Endodermal cell (in vitro differentiated cells): Measurements from ENCODE around the gene GOLM1. TPM values are rescaled to one million over a fixed set of nuclear protein-coding genes. Genes with fewer than 3 reads are reported as not detected.

Experiments
- DNase-seq: peaks from one replicate; pipeline ENCODE4 v3.0.0-alpha.2; 2017
- H3K27ac ChIP-seq: 2 replicates; pipeline ENCODE4 v1.5.1; 2013; ENCODE audit warnings: mild to moderate bottlenecking, low read depth, low read length, moderate library complexity
- H3K27me3 ChIP-seq: 2 replicates; pipeline ENCODE4 v1.6.1; 2013; ENCODE audit warnings: mild to moderate bottlenecking, low read length, moderate library complexity; ENCODE audit not compliant: insufficient read depth, control insufficient read depth, poor library complexity, severe bottlenecking
- H3K36me3 ChIP-seq: 2 replicates; pipeline ENCODE4 v1.7.0; 2013; ENCODE audit warnings: mild to moderate bottlenecking, low read length, moderate library complexity; ENCODE audit not compliant: control insufficient read depth, insufficient read depth
- H3K4me1 ChIP-seq: one replicate; pipeline ENCODE4 v1.7.0; 2013; ENCODE audit warnings: low read length; ENCODE audit not compliant: control insufficient read depth, insufficient read depth
- H3K4me3 ChIP-seq: 2 replicates; pipeline ENCODE4 v1.5.1; 2013; ENCODE audit warnings: mild to moderate bottlenecking, low read length, moderate library complexity
- H3K9ac ChIP-seq: 2 replicates; pipeline ENCODE4 v1.6.1; 2013; ENCODE audit warnings: mild to moderate bottlenecking, low read length, moderate library complexity; ENCODE audit not compliant: poor library complexity, severe bottlenecking; ENCODE audit errors: extremely low read depth
- H3K9me3 ChIP-seq: 2 replicates; pipeline ENCODE4 v1.6.1; 2013; ENCODE audit warnings: mild to moderate bottlenecking, low read length, moderate library complexity; ENCODE audit not compliant: control insufficient read depth
- H3K27ac Mint-ChIP-seq: 2 replicates; pipeline ENCODE4 v1.8.0; 2020; ENCODE audit warnings: mixed read lengths
- H3K27me3 Mint-ChIP-seq: 2 replicates; pipeline ENCODE4 v1.8.0; 2021; ENCODE audit warnings: mild to moderate bottlenecking, mixed read lengths; ENCODE audit not compliant: insufficient read depth
- H3K36me3 Mint-ChIP-seq: 2 replicates; pipeline ENCODE4 v1.8.0; 2020; ENCODE audit warnings: low read depth, mixed read lengths
- H3K4me1 Mint-ChIP-seq: 2 replicates; pipeline ENCODE4 v1.8.0; 2020; ENCODE audit warnings: mixed read lengths
- H3K4me3 Mint-ChIP-seq: 2 replicates; pipeline ENCODE4 v1.8.0; 2020; ENCODE audit warnings: mild to moderate bottlenecking, moderate library complexity, mixed read lengths
- H3K9me3 Mint-ChIP-seq: 2 replicates; pipeline ENCODE4 v1.8.0; 2020; ENCODE audit warnings: mild to moderate bottlenecking, mixed read lengths
- CTCF ChIP-seq: fragments of 200-600 bp; sonication (generic); conservative IDR thresholded peaks from 2 replicates; pipeline ENCODE4 v1.5.0; 2021; ENCODE audit warnings: antibody characterized with exemption, mild to moderate bottlenecking
- WGBS, 2 experiments: methylation state at CpG; one replicate each; pipeline versions ENCODE4 v1.1.5 to v1.1.7; 2013; ENCODE audit warnings: missing lambda C conversion rate in 2 of 2, mixed read lengths in 1 of 2; ENCODE audit not compliant: insufficient coverage in 1 of 2, insufficient read length in 1 of 2; 5-methylcytosine and 5-hydroxymethylcytosine counted together
- total RNA-seq, 2 donors: library from RNA; stranded (reverse); fragmentation: NEBNext Ultra II Directional in 1 of 2; extraction: Animal tissue kit (Norgen Biotek cat#: 25700) in 1 of 2; gene quantifications; 2 replicates in 1 of 2; 3 replicates in 1 of 2; pipeline ENCODE4 v1.2.1, GENCODE V29; 2021

GOLM1 gene
- total RNA-seq, 2 donors from 2014 or later = 64.5 to 66.4 TPM

DNA sequence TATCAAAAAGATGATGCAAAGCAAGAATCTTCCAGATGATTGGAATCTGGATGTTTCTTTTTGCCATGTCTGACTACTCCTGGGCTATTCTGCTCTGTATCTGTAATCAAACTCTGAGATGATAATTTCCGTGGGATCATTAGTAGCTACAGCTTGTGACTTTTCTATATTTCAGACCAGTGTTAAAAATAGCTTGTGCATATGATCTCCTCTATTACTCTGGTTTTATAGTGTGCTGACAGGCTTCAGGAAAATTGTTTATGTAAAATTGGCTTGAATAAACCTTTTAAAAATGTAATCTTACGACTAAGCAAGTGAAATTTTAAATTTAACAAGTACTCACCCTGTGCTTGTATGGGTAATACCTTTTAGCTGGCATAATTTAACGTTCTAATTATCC, 118.0 kb downstream of the GOLM1 start:
- Histone ChIP-seq H3K9ac (no peak overlapping the region), H3K36me3 (peaks cover 89% of the 10 kb centered on the region), H3K27ac (no peak overlapping the region), H3K9me3 (no peaks in the 10 kb centered on the region), H3K4me3 (no peak overlapping the region), H3K4me1 (no peaks in the 10 kb centered on the region), H3K27me3 (no peaks in the 10 kb centered on the region)
- no peak for DNase-seq
- no peaks in the 10 kb centered on the region for H3K27me3 Mint-ChIP-seq
- no peak overlapping the region for H3K4me3 Mint-ChIP-seq
- 87 to 100% methylated on average over 1 to 3 of the region's 3 CpGs for WGBS, 2 experiments
- peaks cover 74% of the 10 kb centered on the region for H3K36me3 Mint-ChIP-seq
- no peaks in the 10 kb centered on the region for H3K9me3 Mint-ChIP-seq
- TF ChIP-seq CTCF = no peak
- no peak overlapping the region for H3K27ac Mint-ChIP-seq
- no peaks in the 10 kb centered on the region for H3K4me1 Mint-ChIP-seq

DNA sequence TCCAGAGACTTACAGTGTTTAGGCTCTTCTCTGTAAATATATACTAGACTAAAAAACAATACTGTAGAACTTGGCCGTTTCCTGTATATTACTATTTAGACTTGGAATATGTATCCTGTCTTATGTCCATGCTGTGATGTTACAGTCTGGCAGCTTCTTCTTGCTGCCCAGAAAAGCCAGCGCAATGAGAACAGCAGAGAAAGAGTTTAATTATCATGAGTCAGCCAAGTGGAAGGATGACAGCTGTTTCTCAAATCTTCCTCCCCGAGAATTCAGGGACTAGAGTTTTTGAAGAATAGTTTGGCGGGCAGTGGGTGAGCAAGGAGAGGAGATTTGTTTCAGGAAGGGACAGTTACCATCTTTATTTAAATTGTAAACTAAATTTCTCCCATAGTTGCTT, 120.9 kb downstream of the GOLM1 start:
- peaks cover 90% of the 10 kb centered on the region for H3K36me3 ChIP-seq
- H3K4me3 ChIP-seq = no peak overlapping the region
- H3K27me3 Mint-ChIP-seq = no peaks in the 10 kb centered on the region
- H3K27ac ChIP-seq = no peak overlapping the region
- no peak overlapping the region for H3K27ac Mint-ChIP-seq
- H3K4me3 Mint-ChIP-seq = no peak overlapping the region
- no peak for DNase-seq
- H3K4me1 ChIP-seq = no peaks in the 10 kb centered on the region
- H3K9me3 ChIP-seq = no peaks in the 10 kb centered on the region
- H3K9me3 Mint-ChIP-seq = no peaks in the 10 kb centered on the region
- WGBS, 2 experiments = 90 to 96% methylated on average over 2 to 4 of the region's 4 CpGs
- no peaks in the 10 kb centered on the region for H3K27me3 ChIP-seq
- H3K4me1 Mint-ChIP-seq = no peaks in the 10 kb centered on the region
- H3K9ac ChIP-seq = no peak overlapping the region
- TF ChIP-seq CTCF = no peak
- peaks cover 61% of the 10 kb centered on the region for H3K36me3 Mint-ChIP-seq

Other genes starting within 250 kb of the GOLM1 start
- gene NAA35, start 158.4 kb downstream of the GOLM1 start, total RNA-seq = 10 to 100 TPM; 30.3 to 31.4 TPM
- under 1 TPM; 0.37 to 0.51 TPM for gene C9orf153, start 160.1 kb upstream of the GOLM1 start, total RNA-seq
- gene ISCA1, start 183.0 kb upstream of the GOLM1 start, total RNA-seq = 10 to 100 TPM; 29.6 to 33.7 TPM